DMS 273 treated with DMSO at 0.1 percent for 48 hours (cell line): ENCODE measurements around the gene AFF3.
A peak's percentile ranks its signal among the peaks of the same experiment; 100 is the strongest.
"Not testable (repeated sequence)": the region's sequence is repeated elsewhere in the genome, so short reads cannot be mapped to it uniquely, and the experiment has no call there.

Experiments used
- DNase-seq: peaks from one replicate; lab custom pipeline; 2025; lab: John Stamatoyannopoulos, UW

The AFF3 gene

DNA sequence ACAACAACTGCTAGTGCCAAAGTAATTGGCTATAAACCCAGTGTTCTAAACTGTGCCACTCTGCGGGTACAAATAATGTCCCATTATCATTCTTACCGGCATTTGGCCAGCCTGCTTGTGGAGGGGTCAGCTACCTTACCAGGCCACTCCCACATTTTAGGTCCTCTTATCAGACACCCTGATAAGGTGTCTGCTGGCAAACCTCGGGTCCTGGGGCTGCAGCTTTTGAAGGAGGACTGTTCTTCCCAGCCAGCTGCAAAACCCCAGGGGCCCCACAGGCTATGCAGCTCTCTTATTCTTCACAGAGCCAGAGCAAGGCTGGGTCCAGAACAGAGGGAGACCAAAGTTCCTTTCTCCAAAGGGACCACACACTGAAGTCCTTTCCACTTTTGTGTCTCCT, 394.5 kb downstream of the AFF3 start:
- no peak for DNase-seq

GRCh38 chr2:99743146-99743545, 399.2 kb downstream of the AFF3 start:
- no peak for DNase-seq

DNA sequence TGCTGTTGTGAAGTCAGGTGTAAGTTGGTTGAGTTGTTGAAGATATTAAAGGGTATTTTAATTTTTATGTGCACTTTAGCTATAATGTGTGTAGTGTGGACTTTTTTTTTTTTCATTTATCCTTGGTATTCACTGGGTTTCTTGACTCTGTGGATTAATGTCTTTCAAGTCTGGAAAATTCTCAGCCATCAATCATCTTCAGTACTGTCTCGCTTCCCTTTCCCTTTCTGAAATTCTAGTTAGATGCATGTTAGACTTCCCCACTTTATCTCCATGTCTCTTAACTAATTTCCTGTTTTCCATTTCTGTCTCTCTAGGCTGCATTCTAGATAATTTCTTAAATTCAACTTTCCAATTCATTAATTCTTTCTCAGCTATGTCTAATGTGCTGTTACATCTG, 404.9 kb downstream of the AFF3 start:
- no peak for DNase-seq

- DNase-seq, result no peak
Observed at GRCh38 chr2:99735753-99736152, 406.6 kb downstream of the AFF3 start.

GRCh38 chr2:99735314-99735713, 407.1 kb downstream of the AFF3 start:
- not testable (repeated sequence) for DNase-seq

DNA sequence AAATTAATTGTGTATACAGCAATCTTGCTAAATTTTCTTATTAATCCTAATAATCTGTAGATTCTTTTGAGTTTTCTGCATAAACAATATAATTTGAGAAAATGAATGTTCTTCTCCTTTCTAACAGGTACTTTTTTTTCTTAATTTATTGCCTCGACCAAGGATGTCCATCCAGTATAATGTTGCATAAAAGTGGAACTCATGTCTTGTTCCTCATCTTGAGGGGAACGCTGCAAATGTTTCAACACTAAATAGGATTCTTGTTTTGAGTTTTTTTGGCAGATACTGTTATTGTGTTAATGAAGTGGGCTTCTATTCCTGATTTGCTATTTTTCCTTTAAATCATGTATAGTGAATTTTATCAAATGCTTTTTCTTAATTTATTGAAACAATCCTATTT, 408.2 kb downstream of the AFF3 start:
- DNase-seq, result no peak

DNA sequence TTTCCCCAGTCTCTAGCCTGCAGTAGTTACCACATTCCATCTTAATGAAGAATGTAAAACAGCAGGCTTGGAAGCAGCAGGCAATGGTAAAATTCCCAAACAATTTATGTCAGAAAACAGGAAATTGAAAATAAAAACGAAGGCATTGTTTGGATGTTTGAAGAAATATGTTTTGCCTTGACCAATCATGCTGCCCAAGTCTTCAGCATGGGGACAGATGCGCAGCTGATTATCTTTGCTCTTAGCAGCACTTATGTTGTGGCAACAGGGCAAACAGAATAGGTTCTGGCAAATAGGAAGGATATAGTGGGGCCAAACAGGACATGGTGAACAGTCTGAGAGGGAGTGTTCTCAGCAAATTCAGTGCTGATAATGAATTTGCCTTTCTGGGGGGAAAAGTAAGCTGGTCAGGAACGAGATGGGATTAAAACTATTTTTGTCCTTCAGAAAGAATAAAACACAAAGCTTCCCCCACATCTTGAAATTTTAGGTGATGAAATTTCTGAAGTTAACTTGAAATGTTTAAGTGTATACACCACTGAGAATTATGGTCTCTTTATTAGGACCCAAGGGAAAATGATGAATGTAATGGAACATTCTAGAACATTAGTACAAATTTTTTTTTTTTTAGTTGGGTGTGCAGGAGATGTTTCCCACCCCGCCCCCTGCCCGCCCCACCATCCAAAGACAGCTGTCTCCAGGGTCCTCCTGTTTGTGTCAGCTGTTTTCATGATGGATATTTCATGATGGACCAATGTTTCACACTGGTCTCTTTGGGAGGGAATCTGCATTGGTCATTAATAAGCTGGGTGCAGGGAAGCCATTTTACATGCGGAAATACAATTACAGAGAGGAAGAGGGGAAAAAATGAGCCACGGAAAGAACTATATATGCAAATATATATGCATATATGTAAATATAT, 413.0 kb downstream of the AFF3 start:
- DNase-seq, result no peak

GRCh38 chr2:99728166-99728565, 414.2 kb downstream of the AFF3 start:
- DNase-seq, result no peak

- no peak for DNase-seq
Observed at GRCh38 chr2:99727199-99727598, 415.2 kb downstream of the AFF3 start.

GRCh38 chr2:99726691-99727090, 415.7 kb downstream of the AFF3 start:
- DNase-seq, result no peak

DNA sequence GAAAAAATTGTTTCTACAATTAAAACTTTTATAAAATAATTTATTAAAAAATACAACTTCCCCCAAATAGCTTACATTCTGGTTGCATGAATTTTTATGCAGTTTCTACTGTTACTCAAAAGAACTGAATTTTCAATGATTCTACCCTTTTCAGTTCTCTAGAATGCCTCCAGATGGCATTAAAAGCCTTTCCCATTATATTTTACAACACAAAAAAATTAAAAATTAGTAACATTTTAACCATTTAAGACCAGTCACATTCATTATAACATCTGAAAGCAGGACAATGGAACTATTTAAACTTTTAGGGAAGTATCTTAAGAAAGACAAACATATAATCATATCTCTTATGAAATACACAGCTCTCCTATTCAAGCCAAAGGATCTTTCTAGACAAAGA, 416.6 kb downstream of the AFF3 start:
- no peak for DNase-seq

DNA sequence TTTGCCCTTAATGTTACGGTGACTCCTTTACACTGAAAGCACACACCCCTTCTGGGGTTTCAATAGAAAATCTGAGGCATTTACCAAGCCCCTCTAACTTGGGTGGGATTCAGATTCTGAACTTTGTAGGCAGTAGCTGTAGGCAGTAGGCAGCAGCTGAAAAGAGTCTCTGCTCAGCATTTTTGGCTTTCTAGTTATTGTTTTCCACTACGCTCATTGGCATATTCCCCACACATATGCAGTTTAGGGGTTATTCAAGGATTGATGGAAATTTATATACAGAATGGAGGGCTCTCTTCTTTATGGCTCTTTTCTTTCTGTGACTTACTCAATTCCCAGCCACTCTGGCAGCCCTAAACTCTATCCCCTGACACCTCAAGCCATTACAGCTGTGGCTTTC, 419.9 kb downstream of the AFF3 start:
- no peak for DNase-seq

DNA sequence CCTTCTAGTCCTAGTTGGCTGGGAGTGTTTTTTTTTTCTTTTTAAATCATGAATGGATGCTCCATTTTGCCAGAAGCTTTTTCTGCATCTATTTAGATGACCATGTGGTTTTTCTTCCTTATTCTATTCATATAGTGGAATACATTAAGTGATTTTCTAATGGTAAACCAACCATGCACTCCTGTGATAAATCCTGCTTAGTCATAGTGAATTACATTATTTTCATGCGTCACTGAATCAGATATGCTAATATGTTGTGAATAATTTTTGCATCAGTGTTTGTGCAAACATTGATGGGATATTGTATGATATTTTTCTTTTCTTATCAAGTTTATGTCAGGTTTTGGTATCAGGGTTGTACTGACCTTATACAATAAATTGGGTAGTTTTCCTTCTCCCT, 423.3 kb downstream of the AFF3 start:
- no peak for DNase-seq

- DNase-seq, result no peak
Observed at GRCh38 chr2:99715956-99716355, 426.4 kb downstream of the AFF3 start.

GRCh38 chr2:99714349-99714748, 428.0 kb downstream of the AFF3 start:
- no peak for DNase-seq

- no peak for DNase-seq
Observed at GRCh38 chr2:99711144-99711543, 431.2 kb downstream of the AFF3 start.

DNA sequence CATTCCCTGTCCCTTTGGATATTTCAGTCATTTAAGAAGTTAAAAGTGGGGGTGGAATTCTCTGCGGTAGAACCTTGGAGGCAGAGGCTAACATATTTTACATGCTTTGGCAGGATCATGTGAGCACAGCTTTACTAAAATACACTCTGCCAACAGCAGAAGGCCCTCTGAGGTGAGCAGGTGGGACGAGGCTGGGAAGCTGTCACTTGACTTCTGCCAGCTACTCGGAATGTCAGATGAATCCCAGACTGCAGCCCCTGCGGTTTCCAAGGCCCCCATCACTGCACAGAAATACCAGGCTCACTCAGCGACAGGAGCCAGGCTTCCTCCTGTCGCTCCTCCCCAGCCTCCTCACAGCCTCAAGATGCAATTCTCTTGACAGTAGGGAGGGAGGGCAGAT, 431.7 kb downstream of the AFF3 start:
- peak; percentile 5 for DNase-seq

DNA sequence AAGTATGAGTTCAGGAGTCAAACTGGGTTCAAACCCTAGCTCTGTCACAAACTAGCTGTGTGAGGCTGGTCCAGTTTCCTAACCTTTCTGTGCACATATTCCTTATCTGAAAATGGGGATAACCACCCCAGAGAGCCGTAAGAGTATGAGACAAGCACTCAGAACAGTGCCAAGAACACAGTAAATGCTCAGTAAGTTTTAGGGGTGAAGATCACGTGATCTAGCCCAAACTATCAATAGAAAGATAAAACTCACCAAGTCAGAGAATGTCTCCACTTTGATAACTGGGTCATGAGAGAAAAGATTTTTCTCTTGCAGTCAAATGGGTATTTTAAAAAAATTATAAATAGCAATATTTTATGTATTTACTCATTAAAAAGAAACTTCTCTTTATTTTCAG, 433.2 kb downstream of the AFF3 start:
- DNase-seq, result no peak

GRCh38 chr2:99708231-99708630, 434.2 kb downstream of the AFF3 start:
- DNase-seq, result no peak

DNA sequence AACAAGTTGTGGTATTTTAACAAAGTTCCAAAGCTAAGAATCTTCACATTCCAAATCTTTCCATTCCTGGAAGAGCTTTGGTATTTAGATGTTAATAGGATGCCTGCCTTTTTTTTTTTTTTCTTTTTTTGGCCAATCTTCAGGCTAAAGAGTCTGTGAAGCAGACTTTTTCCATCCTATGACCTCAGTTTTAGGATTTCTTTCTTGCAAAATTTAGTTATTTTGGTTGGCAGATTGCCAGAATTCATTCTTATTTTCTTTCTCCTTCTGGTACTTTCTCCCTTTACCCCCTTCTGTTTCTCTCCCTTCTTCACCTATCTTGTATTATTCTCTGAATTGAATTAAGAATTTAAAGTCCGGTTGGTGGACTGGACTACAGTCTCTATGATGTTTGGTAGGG, 434.8 kb downstream of the AFF3 start:
- no peak for DNase-seq

DNA sequence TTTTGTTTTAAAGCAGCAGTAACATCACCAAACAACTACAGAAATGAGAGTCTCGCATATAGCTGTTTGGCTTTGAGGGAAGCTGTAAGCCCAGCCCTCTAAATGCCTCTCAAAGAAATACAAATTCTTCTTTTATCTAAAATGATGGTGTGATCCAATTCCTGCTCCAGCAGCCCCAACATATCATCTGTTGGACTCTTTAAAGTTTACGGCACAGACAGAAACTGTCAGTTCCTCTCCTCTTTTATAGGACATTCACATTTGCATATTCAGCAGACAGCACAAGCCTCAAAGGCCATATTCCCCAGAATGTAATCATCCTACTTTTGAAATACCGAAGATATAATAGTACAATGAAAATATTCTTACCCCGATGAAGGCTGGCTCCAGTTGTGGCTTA, 435.7 kb downstream of the AFF3 start:
- no peak for DNase-seq

GRCh38 chr2:99701503-99701902, 440.9 kb downstream of the AFF3 start:
- DNase-seq, result no peak

- DNase-seq, result no peak
Observed at GRCh38 chr2:99700482-99701398, 441.6 kb downstream of the AFF3 start.
